K562 (cell line): ENCODE measurements around the gene GLT6D1. TPM values are rescaled to one million over a fixed set of nuclear protein-coding genes. Genes with fewer than 3 reads are reported as not detected.

Source experiments
- ATAC-seq: fragments of 200-7000 bp; cut with Tn5 transposase; 3 replicates; pipeline ENCODE4 v1.9.1; 2020; ENCODE audit warnings: moderate library complexity
- BruUV-seq: library from RNA; stranded (reverse); fragments of 400-500 nt; replicated peaks from 2 replicates; lab custom pipeline; 2021; lab: Mats Ljungman, UMichigan
- CTCF ChIA-PET: fragments of 300-600 bp; formaldehyde crosslinking; extraction: SDS; loops from one replicate; lab custom pipeline; 2021; ENCODE audit warnings: low intra/inter-chr PET ratio; lab: Yijun Ruan, JAX
- POLR2A ChIA-PET: fragments of 300-600, 350-650 bp; sonication (Branson Sonifier 250); formaldehyde crosslinking; extraction: SDS; loops from one replicate; lab custom pipeline; 2021; ENCODE audit warnings: antibody characterized with exemption, inconsistent platforms; lab: Yijun Ruan, JAX
- DNase-seq, 4 experiments: peaks; one replicate each; pipeline versions ENCODE4 v3.0.0 to v3.0.0-alpha.2; 2011 to 2018; ENCODE audit warnings: low spot score in 3 of 4, mixed read lengths in 3 of 4; ENCODE audit errors: extremely low read depth in 1 of 4
- FAIRE-seq: peaks from 2 replicates; lab custom pipeline; 2011; peaks lifted over from hg19 to GRCh38; lab: Jason Lieb, UNC
- H2AFZ ChIP-seq: 2 replicates; pipeline ENCODE4 v1.6.0; 2011; ENCODE audit warnings: low read depth, low read length, control low read depth, inconsistent platforms
- H3K27ac ChIP-seq: fragments of 200-600 bp; 3 replicates; pipeline ENCODE4 v1.8.0; 2011; ENCODE audit warnings: low read depth, mild to moderate bottlenecking, control low read depth, inconsistent platforms, low read length, moderate library complexity, mixed read lengths; ENCODE audit errors: extremely low read depth
- H3K27me3 ChIP-seq, 2 experiments: fragments of 300-600 bp in 1 of 2; 2 replicates in 1 of 2; 3 replicates in 1 of 2; pipeline versions ENCODE4 v1.6.0 to v1.8.0; 2011; ENCODE audit warnings: inconsistent platforms in 2 of 2, low read length in 2 of 2, mild to moderate bottlenecking in 1 of 2, mixed read lengths in 1 of 2, moderate library complexity in 1 of 2; ENCODE audit not compliant: control insufficient read depth in 2 of 2, insufficient read depth in 2 of 2
- H3K36me3 ChIP-seq: fragments of 300-600 bp; 3 replicates; pipeline ENCODE4 v1.8.0; 2011; ENCODE audit warnings: mild to moderate bottlenecking, low read length, inconsistent platforms; ENCODE audit not compliant: control insufficient read depth, insufficient read depth
- H3K4me1 ChIP-seq, 2 experiments: fragments of 200-600 bp in 1 of 2; replicated peaks in 1 of 2; 2 replicates in 1 of 2; 3 replicates in 1 of 2; pipeline versions ENCODE4 v1.5.1 to v1.8.0; 2011; ENCODE audit warnings: inconsistent platforms in 2 of 2, low read length in 2 of 2, mild to moderate bottlenecking in 1 of 2, mixed read lengths in 1 of 2, moderate library complexity in 1 of 2; ENCODE audit not compliant: control insufficient read depth in 2 of 2, insufficient read depth in 2 of 2
- H3K4me2 ChIP-seq: 2 replicates; pipeline ENCODE4 v1.6.1; 2011; ENCODE audit warnings: low read length, control low read depth, inconsistent platforms, mixed read lengths; ENCODE audit not compliant: insufficient read depth
- H3K4me3 ChIP-seq: fragments of 200-600 bp; sonication (generic), shearing (Covaris generic); 2 replicates; pipeline ENCODE4 v1.5.1; 2016; ENCODE audit warnings: control low read depth, inconsistent platforms
- H3K79me2 ChIP-seq: fragments of 200-600 bp; 3 replicates; pipeline ENCODE4 v1.8.0; 2011; ENCODE audit warnings: low read length, inconsistent platforms; ENCODE audit not compliant: control insufficient read depth, insufficient read depth
- H3K9ac ChIP-seq, 2 experiments: 2 replicates each; pipeline versions ENCODE4 v1.6.0 to v1.6.1; 2011; ENCODE audit warnings: low read depth in 2 of 2, low read length in 2 of 2, control low read depth in 1 of 2, inconsistent platforms in 1 of 2, mild to moderate bottlenecking in 1 of 2, mixed read lengths in 1 of 2; ENCODE audit not compliant: insufficient read depth in 1 of 2
- H3K9me1 ChIP-seq: one replicate; pipeline ENCODE4 v1.6.0; 2011; ENCODE audit warnings: inconsistent platforms, mild to moderate bottlenecking, low read length, moderate library complexity; ENCODE audit not compliant: control insufficient read depth, insufficient read depth
- H3K9me3 ChIP-seq: replicated peaks from 2 replicates; pipeline ENCODE4 v1.5.1; 2011; ENCODE audit warnings: low read depth, low read length, inconsistent platforms; ENCODE audit not compliant: control insufficient read depth, insufficient read depth
- H4K20me1 ChIP-seq: replicated peaks from 2 replicates; pipeline ENCODE4 v1.6.1; 2011; ENCODE audit warnings: low read length, inconsistent platforms, mixed read lengths; ENCODE audit not compliant: control insufficient read depth, insufficient read depth
- BCL6 ChIP-seq: fragments of 250-450 bp; sonication (Bioruptor Pico); IDR thresholded peaks from 2 replicates; pipeline ENCODE4 v1.4.0; 2020
- BCOR ChIP-seq: fragments of 450-650 bp; IDR thresholded peaks from 2 replicates; pipeline ENCODE4 v1.6.1; 2016
- CREB1 ChIP-seq, 2 experiments: sonication (generic) in 1 of 2; formaldehyde crosslinking in 1 of 2; IDR thresholded peaks; 2 replicates each; pipeline versions ENCODE4 v1.6.1 to v1.8.0; 2012 to 2022; ENCODE audit warnings: inconsistent platforms in 1 of 2, mild to moderate bottlenecking in 1 of 2, missing genetic modification reagents in 1 of 2, moderate library complexity in 1 of 2
- DDX20 ChIP-seq: fragments of 450-650 bp; IDR thresholded peaks from 2 replicates; pipeline ENCODE4 v1.6.1; 2016; ENCODE audit warnings: missing genetic modification characterization, low read depth, mild to moderate bottlenecking, missing compliant biosample characterization, moderate library complexity
- HNRNPK ChIP-seq: fragments of 200-400 bp; formaldehyde crosslinking; IDR thresholded peaks from one replicate; pipeline ENCODE4 v1.6.1; 2018; ENCODE audit warnings: mild to moderate bottlenecking, low read depth, low read length; ENCODE audit not compliant: poor library complexity, severe bottlenecking
- MBD1 ChIP-seq: fragments of 250-450 bp; sonication (Bioruptor Pico); IDR thresholded peaks from 2 replicates; pipeline ENCODE4 v1.8.0; 2022; ENCODE audit warnings: inconsistent platforms
- PHF21A ChIP-seq: fragments of 450-650 bp; IDR thresholded peaks from 2 replicates; pipeline ENCODE4 v1.6.1; 2017; ENCODE audit warnings: low read depth, borderline replicate concordance
- RBM15 ChIP-seq: fragments of 200-400 bp; formaldehyde crosslinking; IDR thresholded peaks from 2 replicates; pipeline ENCODE4 v1.6.1; 2018; ENCODE audit warnings: mild to moderate bottlenecking, low read length, moderate library complexity; ENCODE audit not compliant: insufficient read depth
- SAFB ChIP-seq: fragments of 200-400 bp; formaldehyde crosslinking; IDR thresholded peaks from 2 replicates; pipeline ENCODE4 v1.6.1; 2017; ENCODE audit warnings: low read depth, low read length, borderline replicate concordance
- ZNF140 ChIP-seq: fragments of 250-450 bp; sonication (Bioruptor Pico); IDR thresholded peaks from 2 replicates; pipeline ENCODE4 v1.8.0; 2021; ENCODE audit warnings: moderate library complexity, mild to moderate bottlenecking, inconsistent platforms
- ZNF146 ChIP-seq: IDR thresholded peaks from one replicate; pipeline ENCODE4 v1.6.1; 2018; ENCODE audit warnings: missing compliant biosample characterization; ENCODE audit not compliant: unreplicated experiment
- WGBS: fragments of 100-300 bp; shearing (Covaris generic); methylation state at CpG from one replicate; pipeline ENCODE4 v1.1.6; 2016; ENCODE audit warnings: low coverage, mixed read lengths; ENCODE audit not compliant: insufficient coverage; ENCODE audit errors: missing lambda C conversion rate; 5-methylcytosine and 5-hydroxymethylcytosine counted together
- in situ Hi-C: fragments of 300-500 bp; cut with MboI; formaldehyde crosslinking; loops from 4 replicates; pipeline ENCODE4 v1.15.0; 2018; ENCODE audit warnings: inconsistent platforms, mixed read lengths
- intact Hi-C: fragments of 100-400 bp; cut with micrococcal nuclease; formaldehyde crosslinking; loops from 2 replicates; pipeline ENCODE4 v1.14.2; 2022
- polyA plus RNA-seq, 8 experiments: library from polyadenylated mRNA; depleted of rRNA in 4 of 8; stranded (reverse) in 5 of 8; unstranded in 3 of 8; fragments of >200 nt; fragmentation: Nextera tagmentation in 2 of 8; fragmentation: Illumina TruSeq in 1 of 8; extraction: Ambion mirVana in 2 of 8; extraction: Trizol in 1 of 8; gene quantifications; 2 replicates each; pipeline versions ENCODE4 v1.2.1 to v1.2.3, GENCODE V29; 2011 to 2014; ENCODE audit warnings: inconsistent platforms in 1 of 8, missing spikeins in 1 of 8
- total RNA-seq, 7 experiments: library from RNA; depleted of rRNA in 6 of 7; stranded (reverse); fragments of >200 nt in 6 of 7; fragmentation: Illumina TruSeq in 2 of 7; extraction: Trizol in 2 of 7; gene quantifications; 2 replicates each; pipeline versions ENCODE4 v1.2.1 to v1.2.3, GENCODE V29; 2011 to 2021; ENCODE audit warnings: low replicate concordance in 1 of 7
- TF ChIP-seq, protein P1 (sequence below): fragments of 250-450 bp; sonication (Bioruptor Pico); IDR thresholded peaks from 2 replicates; pipeline ENCODE4 v1.5.1; 2021; ENCODE audit warnings: mild to moderate bottlenecking

The GLT6D1 gene
- total and polyA plus RNA-seq, 9 of the 15 experiments (the other 6 are each of a cell fraction or from before 2014, with no cell fraction given) = not detected

- H4K20me1 ChIP-seq = peaks cover 9% of the 10 kb centered on the region; the same call in 1 of the 2 replicates
- no peak for TF ChIP-seq BCOR
- no peak for TF ChIP-seq CREB1 (IDR thresholded peaks at IDR 0.05)
- no peak for TF ChIP-seq CREB1 (CRISPR knock-in tag; IDR thresholded peaks at IDR 0.05)
- TF ChIP-seq RBM15 = no peak
- TF ChIP-seq ZNF140 = no peak
- TF ChIP-seq SAFB = no peak
- TF ChIP-seq, protein P1, sequence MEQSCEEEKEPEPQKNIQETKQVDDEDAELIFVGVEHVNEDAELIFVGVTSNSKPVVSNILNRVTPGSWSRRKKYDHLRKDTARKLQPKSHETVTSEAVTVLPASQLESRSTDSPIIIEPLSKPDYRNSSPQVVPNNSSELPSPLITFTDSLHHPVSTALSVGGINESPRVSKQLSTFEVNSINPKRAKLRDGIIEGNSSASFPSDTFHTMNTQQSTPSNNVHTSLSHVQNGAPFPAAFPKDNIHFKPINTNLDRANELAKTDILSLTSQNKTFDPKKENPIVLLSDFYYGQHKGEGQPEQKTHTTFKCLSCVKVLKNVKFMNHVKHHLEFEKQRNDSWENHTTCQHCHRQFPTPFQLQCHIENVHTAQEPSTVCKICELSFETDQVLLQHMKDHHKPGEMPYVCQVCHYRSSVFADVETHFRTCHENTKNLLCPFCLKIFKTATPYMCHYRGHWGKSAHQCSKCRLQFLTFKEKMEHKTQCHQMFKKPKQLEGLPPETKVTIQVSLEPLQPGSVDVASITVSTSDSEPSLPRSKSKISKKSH (CRISPR knock-in tag) = no peak
- TF ChIP-seq ZNF146 = no peak
- TF ChIP-seq MBD1 = no peak
- TF ChIP-seq DDX20 = no peak
- no peak for TF ChIP-seq PHF21A
- TF ChIP-seq BCL6 = no peak
- no peak for TF ChIP-seq HNRNPK
Measured at GRCh38 chr9:135600296-135600817, 39.0 kb downstream of the GLT6D1 start.

More at GRCh38 chr9:135600296-135600817, 39.0 kb downstream of the GLT6D1 start:
- H3K4me2 ChIP-seq = no peak overlapping the region
- no peak overlapping the region for H3K4me3 ChIP-seq
- H3K9me1 ChIP-seq = no peaks in the 10 kb centered on the region
- H2AFZ ChIP-seq = no peak overlapping the region
- peaks cover 5 to 13% of the 10 kb centered on the region in 2 experiments; a peak in 3 of 5 replicates for H3K27me3 ChIP-seq
- H3K27ac ChIP-seq = no peak overlapping the region
- in situ Hi-C loops = no loop called here
- BruUV-seq = no TSS peak
- intact Hi-C loops = loop anchor here (5.0 to 10.0 kb wide), 5 partner anchors 84 to 527 kb away; partner anchors contain the start of gene UBAC1
- no peak for ATAC-seq
- H3K4me1 ChIP-seq = peaks cover 0 to 8% of the 10 kb centered on the region in 2 experiments; a peak in 3 of 5 replicates
- no peaks in the 10 kb centered on the region for H3K79me2 ChIP-seq
- ChIA-PET CTCF (no interaction called here), POLR2A (interaction anchor here (0.6 kb wide), 1 partner anchor 538 kb away, joined by 4 read pairs; no protein-coding TSS in a partner anchor)
- H3K36me3 ChIP-seq = no peaks in the 10 kb centered on the region
- H3K9ac ChIP-seq = no peak overlapping the region
- no peaks in the 10 kb centered on the region for H3K9me3 ChIP-seq
- DNase-seq = no peak
- WGBS = 0% methylated on average over 5 of the region's 5 CpGs
- FAIRE-seq = no peak
